ENCODE results near the gene PGAP6. TPM values are rescaled to one million over a fixed set of nuclear protein-coding genes. Genes with fewer than 3 reads are reported as not detected.

PGAP6 gene
- total and polyA plus RNA-seq, 2 of the 13 experiments (the other 11 are each of a cell fraction or from before 2014, with no cell fraction given), result 52.7 to 136 TPM

GRCh38 chr16:381012-381788, 578 bp downstream of the PGAP6 start (continued):
- TF ChIP-seq ZSCAN22 (CRISPR knock-in tag; IDR thresholded peaks at IDR 0.05) (no peak), ZSCAN21 (CRISPR knock-in tag; IDR thresholded peaks at IDR 0.05; ENCODE audit: borderline replicate concordance) (no peak), ZFX (CRISPR knock-in tag; IDR thresholded peaks at IDR 0.05; ENCODE audit: low read depth) (peak; percentile 76), RBM39 (IDR thresholded peaks at IDR 0.05; ENCODE audit: low read depth, low read length, poor library complexity, severe bottlenecking) (no peak), GTF2F1 (IDR thresholded peaks at IDR 0.05; ENCODE audit: low read length) (no peak), ZNF17 (CRISPR knock-in tag; IDR thresholded peaks at IDR 0.05) (no peak), SMAD1 (CRISPR knock-in tag; IDR thresholded peaks at IDR 0.05; ENCODE audit: borderline replicate concordance, low read depth) (no peak), MAFK (conservative IDR thresholded peaks at IDR 0.05 in 1 of 2, IDR thresholded peaks at IDR 0.05 in 1 of 2; ENCODE audit: low read length in 2 of 2) (no peak), ZNF263 (CRISPR knock-in tag; IDR thresholded peaks at IDR 0.05) (peak; percentile 79), ZNF460 (CRISPR knock-in tag; IDR thresholded peaks at IDR 0.05; ENCODE audit: borderline replicate concordance) (no peak), PPARG (CRISPR knock-in tag; conservative IDR thresholded peaks at IDR 0.05) (peak; percentile 10; the same call in 1 of the 2 replicates), EHMT2 (IDR thresholded peaks at IDR 0.05; ENCODE audit: borderline replicate concordance, low read depth, low read length) (no peak), ZFP91 (CRISPR knock-in tag; IDR thresholded peaks at IDR 0.05; ENCODE audit: borderline replicate concordance) (peak; percentile 70; the same call in 1 of the 2 replicates), KDM6A (CRISPR knock-in tag; IDR thresholded peaks at IDR 0.05; ENCODE audit: low read depth) (no peak), NFIB (CRISPR knock-in tag; IDR thresholded peaks at IDR 0.05; ENCODE audit: borderline replicate concordance) (no peak), ZNF543 (CRISPR knock-in tag; IDR thresholded peaks at IDR 0.05) (0 out of 2 replicates have a peak, but pooled peaks have one; percentile 3), IKZF5 (CRISPR knock-in tag; IDR thresholded peaks at IDR 0.05) (peak; percentile 36; the same call in 1 of the 2 replicates), ZFP37 (CRISPR knock-in tag; IDR thresholded peaks at IDR 0.05; ENCODE audit: borderline replicate concordance) (no peak), SKI (IDR thresholded peaks at IDR 0.05; ENCODE audit: partially characterized antibody) (no peak), TFAP4 (IDR thresholded peaks at IDR 0.05; ENCODE audit: borderline replicate concordance, low read depth) (peak; percentile 89), KLF16 (CRISPR knock-in tag; IDR thresholded peaks at IDR 0.05) (peak in 1 of 2 experiments; percentile 65; a peak in 1 of 4 replicates), BRF2 (CRISPR knock-in tag; IDR thresholded peaks at IDR 0.05) (no peak), ZNF704 (CRISPR knock-in tag; IDR thresholded peaks at IDR 0.05; ENCODE audit: borderline replicate concordance) (no peak), ZSCAN30 (CRISPR knock-in tag; IDR thresholded peaks at IDR 0.05) (no peak)
